GM18951 (cell line): Measurements from ENCODE around the gene DBF4B.

Source experiments
- POLR2A ChIP-seq: IDR thresholded peaks from 4 replicates; pipeline ENCODE4 v1.6.1; 2011; ENCODE audit warnings: mild to moderate bottlenecking; ENCODE audit not compliant: insufficient read length, insufficient read depth; ENCODE audit errors: extremely low read depth
- in situ Hi-C: fragments of 300-500 bp; cut with MboI; formaldehyde crosslinking; loops from one replicate; pipeline ENCODE4 v1.12.0; 2022; ENCODE audit warnings: low sequenced_read_pairs, mixed read lengths, inconsistent platforms; ENCODE audit not compliant: unreplicated experiment

DBF4B gene

GRCh38 chr17:44797802-44798201 is 89.3 kb downstream of the DBF4B start:
- in situ Hi-C loops = no loop called here
- TF ChIP-seq POLR2A = no peak

GRCh38 chr17:44798356-44798755 is 89.9 kb downstream of the DBF4B start:
- in situ Hi-C loops = no loop called here
- no peak for TF ChIP-seq POLR2A
